GM12878 (cell line): ENCODE measurements around the gene CTSL.

ENCODE experiments used
- EZH2 ChIP-seq: IDR thresholded peaks from 2 replicates; pipeline ENCODE4 v1.6.1; 2012; ENCODE audit warnings: low read depth, mild to moderate bottlenecking, control low read depth, inconsistent platforms, low read length, borderline replicate concordance; ENCODE audit not compliant: control insufficient read depth
- HDAC2 ChIP-seq: fragments of 200-600 bp; sonication (generic); IDR thresholded peaks from 2 replicates; pipeline ENCODE4 v1.6.1; 2017
- NFYB ChIP-seq: IDR thresholded peaks from 2 replicates; pipeline ENCODE4 v1.6.1; 2011; ENCODE audit warnings: low read depth, mild to moderate bottlenecking, low read length, improper control_type of control experiment, moderate library complexity; ENCODE audit not compliant: insufficient read depth
- SIN3A ChIP-seq: IDR thresholded peaks from 2 replicates; pipeline ENCODE4 v1.6.1; 2012; ENCODE audit warnings: low read depth, low read length, improper control_type of control experiment
- SMARCA5 ChIP-seq: fragments of 450-650 bp; IDR thresholded peaks from 2 replicates; pipeline ENCODE4 v1.6.1; 2017; ENCODE audit warnings: mild to moderate bottlenecking
- TF ChIP-seq, protein P1 (sequence below): IDR thresholded peaks from 2 replicates; pipeline ENCODE4 v1.6.1; 2012; ENCODE audit warnings: low read depth, low read length, improper control_type of control experiment
- TF ChIP-seq, protein P2 (sequence below), 3 experiments: IDR thresholded peaks in 2 of 3; conservative IDR thresholded peaks in 1 of 3; 2 replicates each; pipeline ENCODE4 v1.5.1; 2011; ENCODE audit warnings: low read depth in 3 of 3, low read length in 3 of 3, mild to moderate bottlenecking in 3 of 3, control low read depth in 2 of 3, moderate library complexity in 2 of 3, inconsistent platforms in 1 of 3, mixed read lengths in 1 of 3; ENCODE audit not compliant: control insufficient read depth in 2 of 3, insufficient read depth in 1 of 3; ENCODE audit errors: extremely low read depth in 1 of 3
- TF ChIP-seq, protein P3 (sequence below): IDR thresholded peaks from 2 replicates; pipeline ENCODE4 v1.6.1; 2011; ENCODE audit warnings: low read depth, mild to moderate bottlenecking, low read length, moderate library complexity, borderline replicate concordance; ENCODE audit errors: extremely low read depth

DNA sequence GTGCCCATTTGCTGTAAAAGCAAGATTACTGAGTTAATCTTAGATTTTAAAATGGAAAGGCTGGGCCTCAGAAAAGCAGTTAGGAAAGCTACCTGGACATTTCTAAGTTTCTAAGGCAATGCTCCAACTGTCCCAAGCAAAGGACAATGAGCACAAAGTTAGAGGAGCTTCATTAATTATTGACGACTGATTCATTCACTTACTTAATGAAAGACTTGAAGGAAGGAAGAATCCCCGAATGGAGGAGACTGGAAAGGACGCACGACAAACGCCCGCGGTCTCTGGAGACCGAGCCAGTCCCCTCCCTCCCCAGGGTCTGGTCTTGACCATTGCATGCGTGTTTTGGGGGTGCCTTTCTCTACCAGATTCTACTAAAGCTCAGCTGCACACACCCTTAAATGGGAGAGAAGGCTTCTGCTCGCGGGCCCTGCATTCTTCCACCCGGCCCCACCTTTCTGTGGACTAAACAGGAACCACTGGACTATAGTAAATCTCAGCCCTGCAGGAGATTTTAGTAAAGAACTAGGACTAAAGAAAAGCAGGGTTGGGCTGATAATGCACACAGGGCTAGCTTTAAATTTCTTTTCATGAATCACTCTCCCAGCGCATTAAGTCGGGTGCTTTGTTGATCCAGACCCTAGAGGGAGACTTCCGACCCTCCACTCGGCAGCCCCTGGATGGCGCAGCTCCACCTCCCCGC lies 44.8 kb downstream of the CTSL start:
- TF ChIP-seq, protein P1, sequence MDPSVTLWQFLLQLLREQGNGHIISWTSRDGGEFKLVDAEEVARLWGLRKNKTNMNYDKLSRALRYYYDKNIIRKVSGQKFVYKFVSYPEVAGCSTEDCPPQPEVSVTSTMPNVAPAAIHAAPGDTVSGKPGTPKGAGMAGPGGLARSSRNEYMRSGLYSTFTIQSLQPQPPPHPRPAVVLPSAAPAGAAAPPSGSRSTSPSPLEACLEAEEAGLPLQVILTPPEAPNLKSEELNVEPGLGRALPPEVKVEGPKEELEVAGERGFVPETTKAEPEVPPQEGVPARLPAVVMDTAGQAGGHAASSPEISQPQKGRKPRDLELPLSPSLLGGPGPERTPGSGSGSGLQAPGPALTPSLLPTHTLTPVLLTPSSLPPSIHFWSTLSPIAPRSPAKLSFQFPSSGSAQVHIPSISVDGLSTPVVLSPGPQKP, result no peak
- no peak for TF ChIP-seq SIN3A
- TF ChIP-seq NFYB, result no peak
- TF ChIP-seq, protein P2, sequence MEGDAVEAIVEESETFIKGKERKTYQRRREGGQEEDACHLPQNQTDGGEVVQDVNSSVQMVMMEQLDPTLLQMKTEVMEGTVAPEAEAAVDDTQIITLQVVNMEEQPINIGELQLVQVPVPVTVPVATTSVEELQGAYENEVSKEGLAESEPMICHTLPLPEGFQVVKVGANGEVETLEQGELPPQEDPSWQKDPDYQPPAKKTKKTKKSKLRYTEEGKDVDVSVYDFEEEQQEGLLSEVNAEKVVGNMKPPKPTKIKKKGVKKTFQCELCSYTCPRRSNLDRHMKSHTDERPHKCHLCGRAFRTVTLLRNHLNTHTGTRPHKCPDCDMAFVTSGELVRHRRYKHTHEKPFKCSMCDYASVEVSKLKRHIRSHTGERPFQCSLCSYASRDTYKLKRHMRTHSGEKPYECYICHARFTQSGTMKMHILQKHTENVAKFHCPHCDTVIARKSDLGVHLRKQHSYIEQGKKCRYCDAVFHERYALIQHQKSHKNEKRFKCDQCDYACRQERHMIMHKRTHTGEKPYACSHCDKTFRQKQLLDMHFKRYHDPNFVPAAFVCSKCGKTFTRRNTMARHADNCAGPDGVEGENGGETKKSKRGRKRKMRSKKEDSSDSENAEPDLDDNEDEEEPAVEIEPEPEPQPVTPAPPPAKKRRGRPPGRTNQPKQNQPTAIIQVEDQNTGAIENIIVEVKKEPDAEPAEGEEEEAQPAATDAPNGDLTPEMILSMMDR (IDR thresholded peaks at IDR 0.05 in 2 of 3, conservative IDR thresholded peaks at IDR 0.05 in 1 of 3; ENCODE audit: control insufficient read depth in 2 of 3, extremely low read depth in 1 of 3, insufficient read depth in 1 of 3, low read depth in 3 of 3, low read length in 3 of 3), result no peak
- TF ChIP-seq HDAC2, result no peak
- TF ChIP-seq, protein P3, sequence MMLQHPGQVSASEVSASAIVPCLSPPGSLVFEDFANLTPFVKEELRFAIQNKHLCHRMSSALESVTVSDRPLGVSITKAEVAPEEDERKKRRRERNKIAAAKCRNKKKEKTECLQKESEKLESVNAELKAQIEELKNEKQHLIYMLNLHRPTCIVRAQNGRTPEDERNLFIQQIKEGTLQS, result no peak
- no peak for TF ChIP-seq EZH2
- TF ChIP-seq SMARCA5, result no peak
